Astrocyte (in vitro differentiated cells and primary cell): Measurements from ENCODE around the gene HSPBP1. TPM values are rescaled to one million over a fixed set of nuclear protein-coding genes. Genes with fewer than 3 reads are reported as not detected.

ENCODE experiments used
- DNase-seq: peaks from one replicate; pipeline ENCODE4 v3.0.0-alpha.2; 2010; ENCODE audit warnings: low read depth
- FAIRE-seq: peaks from 2 replicates; lab custom pipeline; 2011; peaks lifted over from hg19 to GRCh38; lab: Jason Lieb, UNC
- H2AFZ ChIP-seq: 2 replicates; pipeline ENCODE4 v1.6.0; 2012; ENCODE audit warnings: low read depth, low read length, inconsistent platforms
- H3K27ac ChIP-seq: 2 replicates; pipeline ENCODE4 v1.5.1; 2011; ENCODE audit warnings: low read depth, low read length, inconsistent platforms
- H3K27me3 ChIP-seq: 2 replicates; pipeline ENCODE4 v1.6.0; 2011; ENCODE audit warnings: low read length, inconsistent platforms; ENCODE audit not compliant: insufficient read depth
- H3K36me3 ChIP-seq: 2 replicates; pipeline ENCODE4 v1.5.1; 2011; ENCODE audit warnings: low read length, inconsistent platforms; ENCODE audit not compliant: insufficient read depth
- H3K4me1 ChIP-seq: 2 replicates; pipeline ENCODE4 v1.5.1; 2011; ENCODE audit warnings: low read length, inconsistent platforms; ENCODE audit not compliant: insufficient read depth
- H3K4me2 ChIP-seq: 2 replicates; pipeline ENCODE4 v1.6.0; 2012; ENCODE audit warnings: low read length, inconsistent platforms
- H3K4me3 ChIP-seq: 2 replicates; pipeline ENCODE4 v1.5.1; 2011; ENCODE audit warnings: low read depth, mild to moderate bottlenecking, low read length, inconsistent platforms; ENCODE audit not compliant: insufficient read depth
- H3K79me2 ChIP-seq: 2 replicates; pipeline ENCODE4 v1.6.0; 2012; ENCODE audit warnings: mild to moderate bottlenecking, low read length, inconsistent platforms; ENCODE audit not compliant: insufficient read depth
- H3K9ac ChIP-seq: 2 replicates; pipeline ENCODE4 v1.6.0; 2012; ENCODE audit warnings: mild to moderate bottlenecking, low read length, inconsistent platforms
- H3K9me3 ChIP-seq: 2 replicates; pipeline ENCODE4 v1.5.1; 2012; ENCODE audit warnings: low read depth, mild to moderate bottlenecking, low read length, inconsistent platforms; ENCODE audit not compliant: insufficient read depth
- H4K20me1 ChIP-seq: 2 replicates; pipeline ENCODE4 v1.6.0; 2012; ENCODE audit warnings: low read length, inconsistent platforms; ENCODE audit not compliant: insufficient read depth
- H3K27ac Mint-ChIP-seq: one replicate; pipeline ENCODE4 v1.8.0; 2021; ENCODE audit warnings: mild to moderate bottlenecking, mixed read lengths; ENCODE audit not compliant: unreplicated experiment
- H3K27me3 Mint-ChIP-seq: one replicate; pipeline ENCODE4 v1.8.0; 2021; ENCODE audit warnings: low read depth, mixed read lengths; ENCODE audit not compliant: unreplicated experiment
- H3K36me3 Mint-ChIP-seq: one replicate; pipeline ENCODE4 v1.8.0; 2021; ENCODE audit warnings: low read depth, mixed read lengths; ENCODE audit not compliant: unreplicated experiment
- H3K4me1 Mint-ChIP-seq: one replicate; pipeline ENCODE4 v1.8.0; 2021; ENCODE audit warnings: low read depth, mixed read lengths; ENCODE audit not compliant: unreplicated experiment
- H3K4me3 Mint-ChIP-seq: one replicate; pipeline ENCODE4 v1.8.0; 2021; ENCODE audit warnings: mild to moderate bottlenecking, moderate library complexity, mixed read lengths; ENCODE audit not compliant: unreplicated experiment
- H3K9me3 Mint-ChIP-seq: one replicate; pipeline ENCODE4 v1.8.0; 2021; ENCODE audit warnings: mild to moderate bottlenecking, mixed read lengths; ENCODE audit not compliant: unreplicated experiment
- CTCF ChIP-seq: IDR thresholded peaks from 2 replicates; pipeline ENCODE4 v1.5.1; 2011; ENCODE audit warnings: low read depth, mild to moderate bottlenecking, inconsistent platforms, low read length, moderate library complexity; ENCODE audit not compliant: insufficient read depth
- EZH2 ChIP-seq: IDR thresholded peaks from 2 replicates; pipeline ENCODE4 v1.6.1; 2012; ENCODE audit warnings: mild to moderate bottlenecking, low read length, inconsistent platforms; ENCODE audit not compliant: insufficient read depth
- total RNA-seq: library from RNA; stranded (reverse); gene quantifications from 2 replicates; pipeline ENCODE4 v1.2.1, GENCODE V29; 2021

Gene HSPBP1
- total RNA-seq, 1 donor from 2014 or later: 34.8 TPM

- H3K27ac ChIP-seq: no peak overlapping the region
- no peak overlapping the region for H2AFZ ChIP-seq
- Mint-ChIP-seq H3K4me3 (no peak overlapping the region), H3K9me3 (no peaks in the 10 kb centered on the region), H3K27ac (no peak overlapping the region), H3K4me1 (no peaks in the 10 kb centered on the region), H3K27me3 (no peaks in the 10 kb centered on the region), H3K36me3 (peaks cover 8% of the 10 kb centered on the region)
- H3K4me3 ChIP-seq: no peak overlapping the region
- no peaks in the 10 kb centered on the region for H3K27me3 ChIP-seq
- H3K9me3 ChIP-seq: no peaks in the 10 kb centered on the region
- H3K36me3 ChIP-seq: peaks cover 17% of the 10 kb centered on the region
- TF ChIP-seq EZH2 (no peak), CTCF (no peak)
- H4K20me1 ChIP-seq: peaks cover 51% of the 10 kb centered on the region
- no peak for DNase-seq
- no peak overlapping the region for H3K9ac ChIP-seq
- H3K4me1 ChIP-seq: no peaks in the 10 kb centered on the region
- no peak overlapping the region for H3K4me2 ChIP-seq
- peaks cover 10% of the 10 kb centered on the region for H3K79me2 ChIP-seq
- no peak for FAIRE-seq
Measured at GRCh38 chr19:55241935-55242464, 37.9 kb downstream of the HSPBP1 start.

- no peak overlapping the region for H3K4me3 Mint-ChIP-seq
- TF ChIP-seq CTCF: no peak
- H2AFZ ChIP-seq: no peak overlapping the region
- H3K36me3 Mint-ChIP-seq: peaks cover 13% of the 10 kb centered on the region
- no peaks in the 10 kb centered on the region for H3K9me3 ChIP-seq
- H3K27ac Mint-ChIP-seq: no peak overlapping the region
- no peak overlapping the region for H3K9ac ChIP-seq
- FAIRE-seq: no peak
- peaks cover 18% of the 10 kb centered on the region for H3K36me3 ChIP-seq
- H3K4me1 Mint-ChIP-seq: no peaks in the 10 kb centered on the region
- peaks cover 4% of the 10 kb centered on the region for H3K79me2 ChIP-seq
- no peak overlapping the region for H3K27ac ChIP-seq
- peaks cover 48% of the 10 kb centered on the region for H4K20me1 ChIP-seq
- no peak overlapping the region for H3K4me3 ChIP-seq
- no peaks in the 10 kb centered on the region for H3K4me1 ChIP-seq
- no peak for DNase-seq
- H3K9me3 Mint-ChIP-seq: no peaks in the 10 kb centered on the region
- no peak overlapping the region for H3K4me2 ChIP-seq
- H3K27me3 ChIP-seq: no peaks in the 10 kb centered on the region
- H3K27me3 Mint-ChIP-seq: no peaks in the 10 kb centered on the region
Measured at GRCh38 chr19:55241143-55241934, 38.6 kb downstream of the HSPBP1 start.

GRCh38 chr19:55240713-55241020 is 39.2 kb downstream of the HSPBP1 start:
- Mint-ChIP-seq H3K27me3 (no peaks in the 10 kb centered on the region), H3K9me3 (no peaks in the 10 kb centered on the region), H3K4me1 (no peaks in the 10 kb centered on the region), H3K4me3 (no peak overlapping the region), H3K27ac (no peak overlapping the region), H3K36me3 (peaks cover 13% of the 10 kb centered on the region)
- H3K4me1 ChIP-seq: no peaks in the 10 kb centered on the region
- peaks cover 18% of the 10 kb centered on the region for H3K36me3 ChIP-seq
- H3K9me3 ChIP-seq: no peaks in the 10 kb centered on the region
- no peaks in the 10 kb centered on the region for H3K27me3 ChIP-seq
- peaks cover under 1% of the 10 kb centered on the region for H3K79me2 ChIP-seq
- peaks cover 43% of the 10 kb centered on the region for H4K20me1 ChIP-seq
- TF ChIP-seq CTCF (no peak), EZH2 (no peak)
- no peak overlapping the region for H3K9ac ChIP-seq
- no peak overlapping the region for H3K4me3 ChIP-seq
- FAIRE-seq (no peak), DNase-seq (no peak)
- H3K27ac ChIP-seq: no peak overlapping the region
- no peak overlapping the region for H3K4me2 ChIP-seq
- H2AFZ ChIP-seq: no peak overlapping the region
